ENCODE results near the gene ZNF668. TPM values are rescaled to one million over a fixed set of nuclear protein-coding genes. Genes with fewer than 3 reads are reported as not detected.
A peak's percentile ranks its signal among the peaks of the same experiment; 100 is the strongest.

ZNF668 gene
- total and polyA plus RNA-seq, 2 of the 13 experiments (the other 11 are each of a cell fraction or from before 2014, with no cell fraction given) = 3.8 to 9.8 TPM

- TF ChIP-seq JDP2 (CRISPR knock-in tag; IDR thresholded peaks at IDR 0.05; ENCODE audit: borderline replicate concordance) (no peak), CC2D1A (CRISPR knock-in tag; IDR thresholded peaks at IDR 0.05) (no peak), NPAS2 (CRISPR knock-in tag; IDR thresholded peaks at IDR 0.05; ENCODE audit: borderline replicate concordance) (no peak), ZNF629 (CRISPR knock-in tag; conservative IDR thresholded peaks at IDR 0.05) (no peak), TP53 (CRISPR knock-in tag; conservative IDR thresholded peaks at IDR 0.05) (no peak)
Observed at GRCh38 chr16:31029272-31029671, 44.8 kb downstream of the ZNF668 start (continued).

- ATAC-seq = no peak
- no TSS peak for BruUV-seq (replicated peaks)
- Histone ChIP-seq H3K79me2 (ENCODE audit: insufficient read depth, low read length) (no peaks in the 10 kb centered on the region), H3K4me1 (ENCODE audit: insufficient read depth, low read length) (peaks cover 57% of the 10 kb centered on the region), H3K4me2 (ENCODE audit: low read depth, low read length) (peak overlapping the region; percentile 78), H3K4me3 (replicated peaks in 1 of 3; ENCODE audit: insufficient read depth in 1 of 3, low read depth in 2 of 3, low read length in 3 of 3) (peak overlapping the region in 2 of 3 experiments; percentile 24 to 48; a peak in 1 of 6 replicates), H3K27ac (ENCODE audit: extremely low read length, insufficient read depth, low read length) (peak overlapping the region; percentile 6), H4K20me1 (ENCODE audit: insufficient read depth, low read length) (no peaks in the 10 kb centered on the region), H3K36me3 (replicated peaks in 1 of 2; ENCODE audit: control insufficient read depth in 1 of 2, insufficient read depth in 2 of 2, low read length in 2 of 2) (no peaks in the 10 kb centered on the region), H2AFZ (ENCODE audit: low read length) (no peak overlapping the region), H3K27me3 (ENCODE audit: control insufficient read depth in 1 of 2, insufficient read depth in 2 of 2, low read length in 2 of 2) (peaks cover 0 to 2% of the 10 kb centered on the region in 2 experiments; a peak in 1 of 5 replicates), H3K9me3 (ENCODE audit: low read length) (no peaks in the 10 kb centered on the region), H3K9ac (ENCODE audit: insufficient read depth, low read depth, low read length) (no peak overlapping the region; the same call in 1 of the 2 replicates)
- in situ Hi-C loops (cut with HindIII; ENCODE audit: extremely low pct_ligation_motif_present, low pct_unique_long_range_greater_than_20kb) = no loop called here
- WGBS (ENCODE audit: low lambda C conversion rate) = 40% methylated on average over 5 of the region's 5 CpGs
- intact Hi-C loops (cut with micrococcal nuclease; ENCODE audit: unreplicated experiment) = loop anchor here (5.0 kb wide), 1 partner anchor 132 kb away; no protein-coding TSS in a partner anchor
- no peak for DNase-seq (ENCODE audit: low spot score)
- no peak for FAIRE-seq
- ChIA-PET CTCF (ENCODE audit: low intra/inter-chr PET ratio, low total read pairs) (interaction anchor here (0.6 to 1.3 kb wide), 3 partner anchors 40 to 134 kb away, joined by 3 to 4 read pairs (median 3); partner anchors contain the start of gene HSD3B7), POLR2A (interaction anchor here (1.1 to 5.8 kb wide), 3 partner anchors 28 to 49 kb away, joined by 4 to 41 read pairs (median 5); partner anchors contain the start of genes HSD3B7, ZNF646 and ZNF668)
- TF ChIP-seq ZGPAT (CRISPR knock-in tag; IDR thresholded peaks at IDR 0.05) (no peak), ZBTB21 (CRISPR knock-in tag; IDR thresholded peaks at IDR 0.05) (0 out of 2 replicates have a peak, but pooled peaks have one; percentile 18), ZNF460 (CRISPR knock-in tag; IDR thresholded peaks at IDR 0.05; ENCODE audit: borderline replicate concordance) (no peak), ATF5 (CRISPR knock-in tag; IDR thresholded peaks at IDR 0.05; ENCODE audit: low read depth) (no peak), NFIC (IDR thresholded peaks at IDR 0.05; ENCODE audit: low read length) (no peak), MTA1 (CRISPR knock-in tag; IDR thresholded peaks at IDR 0.05; ENCODE audit: borderline replicate concordance) (no peak), ZNF230 (CRISPR knock-in tag; IDR thresholded peaks at IDR 0.05) (0 out of 2 replicates have a peak, but pooled peaks have one; percentile 8), CC2D1A (CRISPR knock-in tag; IDR thresholded peaks at IDR 0.05) (no peak), ZNF75D (CRISPR knock-in tag; IDR thresholded peaks at IDR 0.05; ENCODE audit: borderline replicate concordance) (no peak), RBAK (CRISPR knock-in tag; IDR thresholded peaks at IDR 0.05) (no peak), RARG (CRISPR knock-in tag; IDR thresholded peaks at IDR 0.05; ENCODE audit: low read depth) (no peak), MZF1 (CRISPR knock-in tag; IDR thresholded peaks at IDR 0.05; ENCODE audit: borderline replicate concordance) (no peak), ARID4A (CRISPR knock-in tag; IDR thresholded peaks at IDR 0.05; ENCODE audit: borderline replicate concordance) (no peak), SALL1 (CRISPR knock-in tag; IDR thresholded peaks at IDR 0.05) (0 out of 2 replicates have a peak, but pooled peaks have one; percentile 23)
Observed at GRCh38 chr16:31025339-31025738, 48.7 kb downstream of the ZNF668 start.

All from HepG2 (cell line).